Endothelial cell of umbilical vein (primary cell): Measurements from ENCODE around the gene TRABD2A. TPM values are rescaled to one million over a fixed set of nuclear protein-coding genes. Genes with fewer than 3 reads are reported as not detected.

Source experiments
- Bru-seq: library from RNA; stranded (reverse); fragments of 400-500 nt; gene quantifications from one replicate; lab custom pipeline; 2021; lab: Mats Ljungman, UMichigan
- BruChase-seq, 2 experiments: library from RNA; stranded (reverse); fragments of 400-500 nt; gene quantifications; one replicate each; lab custom pipeline; 2021; lab: Mats Ljungman, UMichigan
- BruUV-seq: library from RNA; stranded (reverse); fragments of 400-500 nt; replicated peaks from 2 replicates; lab custom pipeline; 2021; lab: Mats Ljungman, UMichigan
- CTCF ChIA-PET: fragments of 300-600, 350-600 bp; sonication (Branson Sonifier 250); formaldehyde crosslinking; loops from one replicate; lab custom pipeline; 2021; ENCODE audit warnings: antibody characterized with exemption, inconsistent platforms; lab: Charles Lee
- POLR2A ChIA-PET: fragments of 300-600, 350-600 bp; sonication (Branson Sonifier 250); formaldehyde crosslinking; loops from one replicate; lab custom pipeline; 2021; ENCODE audit warnings: antibody characterized with exemption, inconsistent platforms; lab: Charles Lee
- DNase-seq: peaks from one replicate; pipeline ENCODE4 v3.0.0-alpha.2; 2011; ENCODE audit warnings: low read depth, low spot score
- FAIRE-seq: peaks from 2 replicates; lab custom pipeline; 2011; peaks lifted over from hg19 to GRCh38; lab: Jason Lieb, UNC
- H2AFZ ChIP-seq: 2 replicates; pipeline ENCODE4 v1.6.0; 2012; ENCODE audit warnings: low read depth, low read length, control low read depth, inconsistent platforms
- H3K27ac ChIP-seq: 2 replicates; pipeline ENCODE4 v1.5.1; 2011; ENCODE audit warnings: low read depth, mild to moderate bottlenecking, control low read depth, low read length, moderate library complexity; ENCODE audit not compliant: insufficient read depth
- H3K27me3 ChIP-seq, 2 experiments: 2 replicates each; pipeline versions ENCODE4 v1.6.0 to v1.6.1; 2011; ENCODE audit warnings: low read length in 2 of 2, mixed read lengths in 1 of 2; ENCODE audit not compliant: control insufficient read depth in 2 of 2, insufficient read depth in 2 of 2
- H3K36me3 ChIP-seq, 2 experiments: 2 replicates in 1 of 2; 3 replicates in 1 of 2; pipeline ENCODE4 v1.5.1; 2011; ENCODE audit warnings: low read length in 2 of 2, mild to moderate bottlenecking in 1 of 2, moderate library complexity in 1 of 2; ENCODE audit not compliant: control insufficient read depth in 2 of 2, insufficient read depth in 2 of 2; ENCODE audit errors: extremely low read depth in 1 of 2
- H3K4me1 ChIP-seq: 3 replicates; pipeline ENCODE4 v1.5.1; 2011; ENCODE audit warnings: mild to moderate bottlenecking, low read length; ENCODE audit not compliant: control insufficient read depth, insufficient read depth; ENCODE audit errors: extremely low read depth
- H3K4me2 ChIP-seq: 2 replicates; pipeline ENCODE4 v1.6.1; 2011; ENCODE audit warnings: low read length, control low read depth, mixed read lengths; ENCODE audit not compliant: insufficient read depth
- H3K4me3 ChIP-seq, 3 experiments: fragments of 200-600 bp in 1 of 3; sonication (generic), shearing (Covaris generic) in 1 of 3; replicated peaks in 1 of 3; 2 replicates each; pipeline ENCODE4 v1.5.1; 2011 to 2016; ENCODE audit warnings: control low read depth in 3 of 3, low read length in 3 of 3, mild to moderate bottlenecking in 2 of 3, inconsistent platforms in 1 of 3, low read depth in 1 of 3, moderate library complexity in 1 of 3; ENCODE audit not compliant: insufficient read depth in 1 of 3
- H3K79me2 ChIP-seq: 2 replicates; pipeline ENCODE4 v1.6.0; 2012; ENCODE audit warnings: low read length, inconsistent platforms; ENCODE audit not compliant: control insufficient read depth, insufficient read depth
- H3K9ac ChIP-seq: replicated peaks from 2 replicates; pipeline ENCODE3; 2011; ENCODE audit warnings: low read length, control low read depth; ENCODE audit not compliant: insufficient read depth; ENCODE audit errors: extremely low read depth
- H3K9me1 ChIP-seq: replicated peaks from 3 replicates; pipeline ENCODE4 v1.6.0; 2011; ENCODE audit warnings: mild to moderate bottlenecking, low read length; ENCODE audit not compliant: control insufficient read depth, insufficient read depth; ENCODE audit errors: extremely low read depth
- H3K9me3 ChIP-seq: replicated peaks from 2 replicates; pipeline ENCODE4 v1.5.1; 2012; ENCODE audit warnings: low read length, inconsistent platforms; ENCODE audit not compliant: control insufficient read depth, insufficient read depth
- H4K20me1 ChIP-seq: replicated peaks from 2 replicates; pipeline ENCODE3; 2011; ENCODE audit warnings: mild to moderate bottlenecking, low read length; ENCODE audit not compliant: control insufficient read depth, insufficient read depth; ENCODE audit errors: extremely low read depth
- CTCF ChIP-seq, 2 donors: IDR thresholded peaks; 1 replicate in 1 of 2; 2 replicates in 1 of 2; pipeline ENCODE4 v1.5.1; 2011; ENCODE audit warnings: low read length in 2 of 2, mild to moderate bottlenecking in 2 of 2, moderate library complexity in 2 of 2, control low read depth in 1 of 2, inconsistent platforms in 1 of 2, low read depth in 1 of 2; ENCODE audit not compliant: insufficient read depth in 1 of 2; ENCODE audit errors: extremely low read depth in 1 of 2
- EZH2 ChIP-seq: IDR thresholded peaks from 2 replicates; pipeline ENCODE4 v1.6.1; 2012; ENCODE audit warnings: borderline replicate concordance, low read depth, mild to moderate bottlenecking, moderate library complexity, low read length, inconsistent platforms; ENCODE audit not compliant: severe bottlenecking
- FOS ChIP-seq: IDR thresholded peaks from 2 replicates; pipeline ENCODE4 v1.6.1; 2011; ENCODE audit warnings: mild to moderate bottlenecking, low read length, moderate library complexity, borderline replicate concordance; ENCODE audit not compliant: insufficient read depth
- GATA2 ChIP-seq: IDR thresholded peaks from 2 replicates; pipeline ENCODE4 v1.7.0; 2011; ENCODE audit warnings: low read depth, mild to moderate bottlenecking, moderate library complexity, mixed read lengths, low read length; ENCODE audit not compliant: insufficient read length, insufficient read depth
- JUN ChIP-seq: IDR thresholded peaks from 2 replicates; pipeline ENCODE4 v1.6.1; 2011; ENCODE audit warnings: borderline replicate concordance, low read depth; ENCODE audit not compliant: insufficient read length, insufficient read depth
- MAX ChIP-seq: IDR thresholded peaks from 2 replicates; pipeline ENCODE4 v1.6.1; 2011; ENCODE audit not compliant: insufficient read depth, insufficient read length
- MYC ChIP-seq: IDR thresholded peaks from one replicate; pipeline ENCODE4 v1.6.1; 2011; ENCODE audit warnings: mild to moderate bottlenecking, low read depth, low read length
- POLR2A ChIP-seq: IDR thresholded peaks from 2 replicates; pipeline ENCODE4 v1.6.1; 2012; ENCODE audit warnings: low read depth, mild to moderate bottlenecking, control low read depth, low read length
- POLR2AphosphoS5 ChIP-seq: IDR thresholded peaks from 2 replicates; pipeline ENCODE4 v1.6.1; 2012; ENCODE audit warnings: low read depth, mild to moderate bottlenecking, control low read depth, low read length, moderate library complexity; ENCODE audit not compliant: insufficient read depth
- dilution Hi-C: fragments of 300-500 bp; cut with MboI; formaldehyde crosslinking; loops from one replicate; pipeline ENCODE4 v1.15.0; 2019; ENCODE audit warnings: low sequenced_read_pairs; ENCODE audit not compliant: extremely low pct_ligation_motif_present
- intact Hi-C: fragments of 100-400 bp; cut with micrococcal nuclease; formaldehyde crosslinking; loops from one replicate; pipeline ENCODE4 v1.10.0; 2022
- long read RNA-seq: library from polyadenylated mRNA; stranded (forward); transcript quantifications from one replicate; pipeline ENCODE4 v2.0.0, GENCODE V29; 2021
- polyA minus RNA-seq, 3 experiments: library from RNA; depleted of rRNA, polyadenylated mRNA; stranded (reverse); fragments of >200 nt; gene quantifications; 1 replicate in 1 of 3; 2 replicates in 2 of 3; pipeline ENCODE4 v1.2.3, GENCODE V29; 2011
- polyA plus RNA-seq, 4 experiments: library from polyadenylated mRNA; depleted of rRNA in 3 of 4; stranded (reverse) in 3 of 4; unstranded in 1 of 4; fragments of >200 nt; gene quantifications; 2 replicates each; pipeline versions ENCODE4 v1.2.1 to v1.2.3, GENCODE V29; 2011 to 2012; ENCODE audit warnings: missing spikeins in 1 of 4
- total RNA-seq: library from RNA; stranded (reverse); gene quantifications from 2 replicates; pipeline ENCODE4 v1.2.3, GENCODE V29; 2021

Gene TRABD2A
- 0.99 and 1.8 TPM in 2 replicates for total RNA-seq
- polyA plus RNA-seq: 0.45 and 1.0 TPM in 2 replicates
- 1.6 and 2.5 TPM in 2 replicates for polyA plus RNA-seq (2011; cell fraction: cytosol; rRNA removed)
- 1.1 and 1.3 TPM in 2 replicates for polyA plus RNA-seq (2011; cell fraction: nucleus; rRNA removed)
- 1.2 and 1.4 TPM in 2 replicates for polyA plus RNA-seq (2012)
- polyA minus RNA-seq: 3.0 TPM in 1 of 2 replicates, not detected in the other
- 64.7 TPM for polyA minus RNA-seq (2011; cell fraction: cytosol; rRNA and poly(A)+ RNA removed)
- polyA minus RNA-seq (2011; cell fraction: nucleus; rRNA and poly(A)+ RNA removed): 0.34 and 6.1 TPM in 2 replicates
- Bru-seq, nascent RNA: percentile 16 among the genes with signal in this experiment
- BruChase-seq, experiment 1, labeled RNA remaining after a 6-hour chase: percentile 22 among the genes with signal in this experiment
- percentile 22 among the genes with signal in this experiment for BruChase-seq, experiment 2, labeled RNA remaining after a 2-hour chase
- long read RNA-seq: 0 reads

- H3K9ac ChIP-seq: peak within 1 kb of the TSS; percentile 0
- H3K79me2 ChIP-seq: no peaks in the 10 kb centered on the region
- DNase-seq (no peak), FAIRE-seq (no peak)
- no peaks in the 10 kb centered on the region for H3K36me3 ChIP-seq
- H3K27me3 ChIP-seq: peaks cover 41% of the 10 kb centered on the region in 2 experiments
- dilution Hi-C loops (no loop called here), intact Hi-C loops (loop anchor here (5.0 kb wide), 2 partner anchors 239 to 424 kb away; partner anchors contain the start of gene SUCLG1)
- peaks cover 16% of the 10 kb centered on the region for H3K4me1 ChIP-seq
- BruUV-seq: no TSS peak
- H3K9me1 ChIP-seq: no peaks in the 10 kb centered on the region
- H2AFZ ChIP-seq: peak within 1 kb of the TSS; percentile 82
- no peak within 1 kb of the TSS for H3K27ac ChIP-seq
- no peaks in the 10 kb centered on the region for H4K20me1 ChIP-seq
- CTCF ChIA-PET: interaction anchor here (1.4 to 3.2 kb wide), 3 partner anchors 25 to 139 kb away, joined by 5 to 31 read pairs (median 23); partner anchors contain the start of gene TMSB10
- no peaks in the 10 kb centered on the region for H3K9me3 ChIP-seq
- TF ChIP-seq FOS: no peak
- peak; percentile 96 for TF ChIP-seq EZH2
- H3K4me3 ChIP-seq: peak within 1 kb of the TSS; percentile 4 to 69 (median 21)
- POLR2A ChIA-PET: no interaction called here
- peak within 1 kb of the TSS; percentile 80 for H3K4me2 ChIP-seq
These were observed at the start of gene TRABD2A for GRCh38 chr2:84880645-84881521. Gene TRABD2A (minus strand): TSS chr2:84881084. CDS start chr2:84881039, 45 bp downstream.

GRCh38 chr2:84927275-84927627, 46.4 kb upstream of the TRABD2A start:
- Histone ChIP-seq H3K4me3 (no peak overlapping the region), H3K79me2 (no peaks in the 10 kb centered on the region), H3K9ac (no peak overlapping the region), H3K9me1 (no peaks in the 10 kb centered on the region), H3K4me1 (peaks cover 26% of the 10 kb centered on the region), H3K4me2 (no peak overlapping the region), H3K27ac (no peak overlapping the region), H3K9me3 (no peaks in the 10 kb centered on the region), H2AFZ (no peak overlapping the region), H3K27me3 (no peaks in the 10 kb centered on the region), H3K36me3 (no peaks in the 10 kb centered on the region), H4K20me1 (no peaks in the 10 kb centered on the region)
- intact Hi-C loops (loop anchor here (1.0 to 5.0 kb wide), 7 partner anchors 42 to 432 kb away; no protein-coding TSS in a partner anchor), dilution Hi-C loops (no loop called here)
- POLR2A ChIA-PET: interaction anchor here (2.7 kb wide), 1 partner anchor 21 kb away, joined by 16 read pairs; no protein-coding TSS in a partner anchor
- FAIRE-seq (no peak), DNase-seq (no peak)
- CTCF ChIA-PET: interaction anchor here (2.2 to 2.8 kb wide), 6 partner anchors 21 to 374 kb away, joined by 19 to 61 read pairs (median 24); partner anchors contain the start of genes TMSB10 and TRABD2A
- BruUV-seq: no TSS peak
- TF ChIP-seq JUN (no peak), POLR2A (no peak), POLR2AphosphoS5 (no peak), MAX (no peak), GATA2 (no peak), MYC (no peak), CTCF (IDR thresholded peaks at IDR 0.05; ENCODE audit: extremely low read depth in 1 of 2, insufficient read depth in 1 of 2, low read depth in 1 of 2, low read length in 2 of 2) (no peak), FOS (no peak), EZH2 (no peak)
